ENCODE data around the gene CCDC9B.

CCDC9B gene

DNA sequence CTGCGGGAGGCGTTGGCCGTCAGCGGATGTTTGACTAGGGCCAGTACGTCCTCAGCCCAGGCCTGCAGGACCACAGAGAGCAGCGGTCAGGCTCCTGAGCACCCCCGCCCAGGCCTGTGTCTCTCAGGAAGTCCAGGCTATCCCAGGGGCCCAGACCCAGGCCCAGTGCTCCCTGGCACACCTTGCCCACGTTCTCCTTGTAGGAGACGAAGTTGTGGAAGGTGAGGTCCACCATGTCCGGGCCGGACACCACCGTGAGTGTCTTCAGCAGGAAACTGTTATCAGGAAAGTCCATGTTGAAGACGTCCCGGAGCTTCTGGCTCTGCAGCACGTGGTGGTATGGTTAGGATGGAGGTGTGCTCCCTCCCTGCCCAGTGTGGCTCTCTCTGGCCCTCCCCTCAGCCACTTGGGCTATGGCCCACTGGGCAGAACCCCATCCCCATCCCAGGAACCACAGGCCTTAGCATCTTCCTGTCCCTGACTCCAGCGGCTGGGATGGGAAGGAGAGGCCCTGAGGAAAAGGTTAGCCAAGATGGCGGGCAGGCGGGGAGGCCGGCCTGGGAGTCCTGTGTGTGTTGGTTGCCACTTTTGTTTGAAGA is 38.4 kb downstream of the CCDC9B start:
- DNase-seq (ENCODE audit: low read depth), result no peak
- TF ChIP-seq, protein P1, sequence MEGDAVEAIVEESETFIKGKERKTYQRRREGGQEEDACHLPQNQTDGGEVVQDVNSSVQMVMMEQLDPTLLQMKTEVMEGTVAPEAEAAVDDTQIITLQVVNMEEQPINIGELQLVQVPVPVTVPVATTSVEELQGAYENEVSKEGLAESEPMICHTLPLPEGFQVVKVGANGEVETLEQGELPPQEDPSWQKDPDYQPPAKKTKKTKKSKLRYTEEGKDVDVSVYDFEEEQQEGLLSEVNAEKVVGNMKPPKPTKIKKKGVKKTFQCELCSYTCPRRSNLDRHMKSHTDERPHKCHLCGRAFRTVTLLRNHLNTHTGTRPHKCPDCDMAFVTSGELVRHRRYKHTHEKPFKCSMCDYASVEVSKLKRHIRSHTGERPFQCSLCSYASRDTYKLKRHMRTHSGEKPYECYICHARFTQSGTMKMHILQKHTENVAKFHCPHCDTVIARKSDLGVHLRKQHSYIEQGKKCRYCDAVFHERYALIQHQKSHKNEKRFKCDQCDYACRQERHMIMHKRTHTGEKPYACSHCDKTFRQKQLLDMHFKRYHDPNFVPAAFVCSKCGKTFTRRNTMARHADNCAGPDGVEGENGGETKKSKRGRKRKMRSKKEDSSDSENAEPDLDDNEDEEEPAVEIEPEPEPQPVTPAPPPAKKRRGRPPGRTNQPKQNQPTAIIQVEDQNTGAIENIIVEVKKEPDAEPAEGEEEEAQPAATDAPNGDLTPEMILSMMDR (conservative IDR thresholded peaks at IDR 0.05; ENCODE audit: low read depth, low read length), result no peak
- no peak overlapping the region for H3K4me3 ChIP-seq (ENCODE audit: low read length)

DNA sequence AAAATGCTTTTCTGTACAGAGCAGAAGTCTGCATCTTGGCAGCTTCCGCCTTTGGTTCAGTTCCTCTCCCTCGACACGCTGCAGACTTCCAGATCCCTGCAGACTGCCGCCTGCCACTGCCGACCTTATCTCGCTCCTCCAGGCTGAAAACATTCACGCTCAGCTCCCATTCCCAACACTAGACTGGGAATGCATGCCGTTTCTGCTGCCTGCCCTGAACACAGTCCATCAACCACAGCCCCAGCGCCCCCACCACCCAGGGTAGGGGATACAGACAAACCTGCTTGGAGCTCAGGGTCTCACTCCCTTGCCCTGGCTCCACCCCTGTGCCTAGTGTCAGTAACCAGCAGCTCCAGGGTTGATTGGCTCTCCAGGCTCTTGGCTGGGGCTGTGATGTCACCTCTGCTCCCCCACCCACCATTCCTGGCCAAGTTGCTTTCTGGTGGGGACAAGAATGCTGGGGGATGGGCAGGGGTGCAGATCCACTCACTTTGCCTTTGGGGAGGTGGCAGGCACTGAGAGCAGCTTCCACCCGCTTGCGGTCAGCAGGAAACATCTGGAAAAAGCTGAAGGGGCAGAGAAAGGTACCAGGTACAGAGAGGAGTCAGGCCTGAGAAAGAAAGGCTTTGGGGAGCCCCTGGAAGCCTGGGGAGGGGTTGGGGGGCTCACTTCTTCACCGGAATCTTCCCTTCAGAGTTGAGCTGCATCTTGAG is 39.1 kb downstream of the CCDC9B start:
- H3K4me3 ChIP-seq (ENCODE audit: low read length), result no peak overlapping the region
- TF ChIP-seq, protein P1 (conservative IDR thresholded peaks at IDR 0.05; ENCODE audit: low read depth, low read length), result no peak

DNA sequence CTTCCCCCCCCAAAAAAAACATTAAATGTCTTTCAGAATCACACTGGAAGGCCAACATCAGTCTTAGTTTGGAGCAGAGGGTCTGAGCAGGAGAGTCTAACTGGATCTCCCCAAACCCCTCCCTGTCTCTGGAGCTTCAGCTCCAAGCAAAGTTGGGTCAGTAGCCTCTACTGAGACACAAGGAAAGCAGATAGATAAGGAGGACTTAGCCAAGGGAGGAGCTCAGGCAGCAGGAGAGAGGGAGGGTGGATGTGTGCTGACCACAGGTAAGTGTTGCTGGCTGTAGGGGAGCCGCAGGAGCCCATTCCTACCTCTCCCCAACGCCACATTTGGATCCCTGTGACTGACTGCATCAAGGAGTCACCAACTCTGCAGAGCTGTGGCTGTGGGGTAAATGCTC is 40.0 kb downstream of the CCDC9B start:
- no peak overlapping the region for H3K4me3 ChIP-seq (ENCODE audit: low read length)
- TF ChIP-seq, protein P1 (conservative IDR thresholded peaks at IDR 0.05; ENCODE audit: low read depth, low read length), result no peak
- DNase-seq (ENCODE audit: low read depth), result no peak

More for the DNA sequence above, 39.1 kb downstream of the CCDC9B start:
- no peak for DNase-seq (ENCODE audit: low read depth)

DNA sequence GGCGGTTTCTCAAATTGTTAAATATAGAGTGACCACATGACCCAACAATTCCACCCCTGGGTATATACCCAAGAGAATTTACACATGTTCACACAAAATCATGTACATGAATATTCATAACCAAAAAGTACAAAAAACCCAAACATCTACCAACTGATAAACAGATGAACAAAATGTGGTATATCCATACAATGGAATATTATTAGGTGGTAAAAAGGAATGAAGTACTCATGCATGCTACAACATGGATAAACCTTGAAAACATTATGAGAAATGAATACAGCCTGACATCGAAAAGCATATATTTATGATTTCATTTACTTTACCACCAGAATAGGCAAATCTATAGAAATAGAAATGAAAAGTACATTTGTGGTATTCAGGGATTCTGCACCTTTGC is 40.4 kb downstream of the CCDC9B start:
- TF ChIP-seq, protein P1 (conservative IDR thresholded peaks at IDR 0.05; ENCODE audit: low read depth, low read length), result no peak
- DNase-seq (ENCODE audit: low read depth), result no peak
- no peak overlapping the region for H3K4me3 ChIP-seq (ENCODE audit: low read length)

DNA sequence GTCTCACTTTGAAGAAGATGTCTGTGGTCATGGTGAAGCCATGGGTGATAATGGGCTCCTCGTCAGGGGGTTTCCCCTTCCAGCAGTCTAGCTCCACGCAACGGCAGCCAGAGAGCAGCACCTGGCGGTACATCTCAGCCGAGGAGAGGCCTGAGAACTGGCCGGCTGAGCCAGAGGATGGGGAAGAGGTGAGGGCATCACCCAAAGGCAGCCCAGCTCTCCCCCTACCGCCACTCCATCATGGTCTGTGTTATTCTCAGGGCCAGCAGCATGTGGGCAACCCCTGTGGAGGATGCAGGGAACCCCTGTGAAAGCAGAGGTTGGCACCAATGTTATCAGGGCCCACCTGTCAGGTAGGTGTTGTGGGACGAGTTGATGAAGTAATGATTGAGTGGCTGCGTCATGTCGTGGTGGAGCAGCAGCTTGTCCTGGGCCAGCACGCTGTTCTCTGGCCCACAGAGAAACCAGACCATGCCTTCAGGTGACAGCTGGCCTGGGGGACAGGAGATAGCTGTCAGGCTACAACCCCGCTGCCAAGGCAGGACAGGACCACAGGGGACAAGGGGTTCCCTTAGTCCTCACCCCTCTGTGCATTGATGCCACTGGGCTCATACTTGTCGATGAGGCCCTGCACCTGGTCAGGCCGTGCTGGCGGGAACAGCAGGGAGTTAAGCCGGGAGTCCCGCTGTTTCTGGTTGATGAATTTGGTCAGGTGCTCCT is 42.4 kb downstream of the CCDC9B start:
- H3K4me3 ChIP-seq (ENCODE audit: low read length), result no peak overlapping the region
- TF ChIP-seq, protein P1 (conservative IDR thresholded peaks at IDR 0.05; ENCODE audit: low read depth, low read length), result no peak
- no peak for DNase-seq (ENCODE audit: low read depth)

DNA sequence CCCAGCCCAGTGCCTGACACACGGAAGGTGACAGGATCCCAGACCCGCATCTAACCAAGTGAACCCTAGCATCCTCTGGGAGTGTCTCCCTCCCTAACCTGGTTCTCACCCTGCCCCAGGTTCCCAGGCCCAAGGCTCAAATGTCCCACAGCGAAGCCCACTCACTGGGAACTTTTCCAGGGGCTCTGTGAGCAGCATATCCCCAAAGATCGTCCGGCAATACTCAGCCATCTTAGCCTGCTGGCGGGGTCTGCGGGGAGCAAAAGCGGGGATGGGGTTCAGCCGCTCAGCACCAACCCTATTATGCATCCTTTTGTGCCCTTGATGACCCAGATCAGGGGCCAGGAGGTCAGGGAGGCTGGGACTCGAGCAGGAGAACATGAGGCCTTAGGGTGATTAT is 43.4 kb downstream of the CCDC9B start:
- DNase-seq (ENCODE audit: low read depth), result no peak
- no peak overlapping the region for H3K4me3 ChIP-seq (ENCODE audit: low read length)
- TF ChIP-seq, protein P1 (conservative IDR thresholded peaks at IDR 0.05; ENCODE audit: low read depth, low read length), result no peak
